Endothelial cell of umbilical vein (primary cell): ENCODE data around the gene OSBP2. TPM values are rescaled to one million over a fixed set of nuclear protein-coding genes. Genes with fewer than 3 reads are reported as not detected.

Experiments
- BruUV-seq: library from RNA; stranded (reverse); fragments of 400-500 nt; replicated peaks from 2 replicates; lab custom pipeline; 2021; lab: Mats Ljungman, UMichigan
- CTCF ChIA-PET: fragments of 300-600, 350-600 bp; sonication (Branson Sonifier 250); formaldehyde crosslinking; loops from one replicate; lab custom pipeline; 2021; ENCODE audit warnings: antibody characterized with exemption, inconsistent platforms; lab: Charles Lee
- POLR2A ChIA-PET: fragments of 300-600, 350-600 bp; sonication (Branson Sonifier 250); formaldehyde crosslinking; loops from one replicate; lab custom pipeline; 2021; ENCODE audit warnings: antibody characterized with exemption, inconsistent platforms; lab: Charles Lee
- DNase-seq: peaks from one replicate; pipeline ENCODE4 v3.0.0-alpha.2; 2011; ENCODE audit warnings: low read depth, low spot score
- FAIRE-seq: peaks from 2 replicates; lab custom pipeline; 2011; peaks lifted over from hg19 to GRCh38; lab: Jason Lieb, UNC
- H2AFZ ChIP-seq: 2 replicates; pipeline ENCODE4 v1.6.0; 2012; ENCODE audit warnings: low read depth, low read length, control low read depth, inconsistent platforms
- H3K27ac ChIP-seq: 2 replicates; pipeline ENCODE4 v1.5.1; 2011; ENCODE audit warnings: low read depth, mild to moderate bottlenecking, control low read depth, low read length, moderate library complexity; ENCODE audit not compliant: insufficient read depth
- H3K27me3 ChIP-seq, 2 experiments: 2 replicates each; pipeline versions ENCODE4 v1.6.0 to v1.6.1; 2011; ENCODE audit warnings: low read length in 2 of 2, mixed read lengths in 1 of 2; ENCODE audit not compliant: control insufficient read depth in 2 of 2, insufficient read depth in 2 of 2
- H3K36me3 ChIP-seq, 2 experiments: 2 replicates in 1 of 2; 3 replicates in 1 of 2; pipeline ENCODE4 v1.5.1; 2011; ENCODE audit warnings: low read length in 2 of 2, mild to moderate bottlenecking in 1 of 2, moderate library complexity in 1 of 2; ENCODE audit not compliant: control insufficient read depth in 2 of 2, insufficient read depth in 2 of 2; ENCODE audit errors: extremely low read depth in 1 of 2
- H3K4me1 ChIP-seq: 3 replicates; pipeline ENCODE4 v1.5.1; 2011; ENCODE audit warnings: mild to moderate bottlenecking, low read length; ENCODE audit not compliant: control insufficient read depth, insufficient read depth; ENCODE audit errors: extremely low read depth
- H3K4me2 ChIP-seq: 2 replicates; pipeline ENCODE4 v1.6.1; 2011; ENCODE audit warnings: low read length, control low read depth, mixed read lengths; ENCODE audit not compliant: insufficient read depth
- H3K4me3 ChIP-seq, 3 experiments: fragments of 200-600 bp in 1 of 3; sonication (generic), shearing (Covaris generic) in 1 of 3; replicated peaks in 1 of 3; 2 replicates each; pipeline ENCODE4 v1.5.1; 2011 to 2016; ENCODE audit warnings: control low read depth in 3 of 3, low read length in 3 of 3, mild to moderate bottlenecking in 2 of 3, inconsistent platforms in 1 of 3, low read depth in 1 of 3, moderate library complexity in 1 of 3; ENCODE audit not compliant: insufficient read depth in 1 of 3
- H3K79me2 ChIP-seq: 2 replicates; pipeline ENCODE4 v1.6.0; 2012; ENCODE audit warnings: low read length, inconsistent platforms; ENCODE audit not compliant: control insufficient read depth, insufficient read depth
- H3K9ac ChIP-seq: replicated peaks from 2 replicates; pipeline ENCODE3; 2011; ENCODE audit warnings: low read length, control low read depth; ENCODE audit not compliant: insufficient read depth; ENCODE audit errors: extremely low read depth
- H3K9me1 ChIP-seq: replicated peaks from 3 replicates; pipeline ENCODE4 v1.6.0; 2011; ENCODE audit warnings: mild to moderate bottlenecking, low read length; ENCODE audit not compliant: control insufficient read depth, insufficient read depth; ENCODE audit errors: extremely low read depth
- H3K9me3 ChIP-seq: replicated peaks from 2 replicates; pipeline ENCODE4 v1.5.1; 2012; ENCODE audit warnings: low read length, inconsistent platforms; ENCODE audit not compliant: control insufficient read depth, insufficient read depth
- H4K20me1 ChIP-seq: replicated peaks from 2 replicates; pipeline ENCODE3; 2011; ENCODE audit warnings: mild to moderate bottlenecking, low read length; ENCODE audit not compliant: control insufficient read depth, insufficient read depth; ENCODE audit errors: extremely low read depth
- CTCF ChIP-seq, 2 donors: IDR thresholded peaks; 1 replicate in 1 of 2; 2 replicates in 1 of 2; pipeline ENCODE4 v1.5.1; 2011; ENCODE audit warnings: low read length in 2 of 2, mild to moderate bottlenecking in 2 of 2, moderate library complexity in 2 of 2, control low read depth in 1 of 2, inconsistent platforms in 1 of 2, low read depth in 1 of 2; ENCODE audit not compliant: insufficient read depth in 1 of 2; ENCODE audit errors: extremely low read depth in 1 of 2
- EZH2 ChIP-seq: IDR thresholded peaks from 2 replicates; pipeline ENCODE4 v1.6.1; 2012; ENCODE audit warnings: borderline replicate concordance, low read depth, mild to moderate bottlenecking, moderate library complexity, low read length, inconsistent platforms; ENCODE audit not compliant: severe bottlenecking
- FOS ChIP-seq: IDR thresholded peaks from 2 replicates; pipeline ENCODE4 v1.6.1; 2011; ENCODE audit warnings: mild to moderate bottlenecking, low read length, moderate library complexity, borderline replicate concordance; ENCODE audit not compliant: insufficient read depth
- GATA2 ChIP-seq: IDR thresholded peaks from 2 replicates; pipeline ENCODE4 v1.7.0; 2011; ENCODE audit warnings: low read depth, mild to moderate bottlenecking, moderate library complexity, mixed read lengths, low read length; ENCODE audit not compliant: insufficient read length, insufficient read depth
- JUN ChIP-seq: IDR thresholded peaks from 2 replicates; pipeline ENCODE4 v1.6.1; 2011; ENCODE audit warnings: borderline replicate concordance, low read depth; ENCODE audit not compliant: insufficient read length, insufficient read depth
- MAX ChIP-seq: IDR thresholded peaks from 2 replicates; pipeline ENCODE4 v1.6.1; 2011; ENCODE audit not compliant: insufficient read depth, insufficient read length
- MYC ChIP-seq: IDR thresholded peaks from one replicate; pipeline ENCODE4 v1.6.1; 2011; ENCODE audit warnings: mild to moderate bottlenecking, low read depth, low read length
- POLR2A ChIP-seq: IDR thresholded peaks from 2 replicates; pipeline ENCODE4 v1.6.1; 2012; ENCODE audit warnings: low read depth, mild to moderate bottlenecking, control low read depth, low read length
- POLR2AphosphoS5 ChIP-seq: IDR thresholded peaks from 2 replicates; pipeline ENCODE4 v1.6.1; 2012; ENCODE audit warnings: low read depth, mild to moderate bottlenecking, control low read depth, low read length, moderate library complexity; ENCODE audit not compliant: insufficient read depth
- dilution Hi-C: fragments of 300-500 bp; cut with MboI; formaldehyde crosslinking; loops from one replicate; pipeline ENCODE4 v1.15.0; 2019; ENCODE audit warnings: low sequenced_read_pairs; ENCODE audit not compliant: extremely low pct_ligation_motif_present
- intact Hi-C: fragments of 100-400 bp; cut with micrococcal nuclease; formaldehyde crosslinking; loops from one replicate; pipeline ENCODE4 v1.10.0; 2022
- polyA plus RNA-seq, 4 experiments: library from polyadenylated mRNA; depleted of rRNA in 3 of 4; stranded (reverse) in 3 of 4; unstranded in 1 of 4; fragments of >200 nt; gene quantifications; 2 replicates each; pipeline versions ENCODE4 v1.2.1 to v1.2.3, GENCODE V29; 2011 to 2012; ENCODE audit warnings: missing spikeins in 1 of 4
- total RNA-seq: library from RNA; stranded (reverse); gene quantifications from 2 replicates; pipeline ENCODE4 v1.2.3, GENCODE V29; 2021

The OSBP2 gene
- total and polyA plus RNA-seq, 2 donors (not counting 3 experiments of a cell fraction or from before 2014, with no cell fraction given) = 4.1 to 7.5 TPM

DNA sequence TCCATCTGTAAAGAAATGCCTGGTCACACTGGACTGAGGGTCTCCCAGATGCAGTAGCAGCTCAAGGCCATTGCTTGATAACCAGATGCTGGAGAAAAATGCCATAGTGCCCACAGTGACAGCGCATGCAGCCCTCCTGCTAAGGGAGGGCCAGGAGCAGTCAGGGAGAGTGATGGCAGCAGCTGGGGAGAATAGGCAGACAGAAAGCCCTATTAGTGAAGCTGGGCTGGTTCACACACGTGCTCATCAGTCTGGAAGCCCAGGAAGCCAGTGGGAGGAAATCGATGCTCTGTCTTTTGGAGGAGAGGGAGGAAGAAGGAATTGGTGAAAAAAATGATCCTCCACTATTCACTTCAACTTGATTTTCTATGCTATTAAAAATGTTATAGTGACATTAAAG lies 82.9 kb downstream of the OSBP2 start:
- peaks cover 3% of the 10 kb centered on the region for H3K4me1 ChIP-seq
- CTCF ChIA-PET = interaction anchor here (0.6 to 2.2 kb wide), 5 partner anchors 22 to 383 kb away, joined by 3 to 5 read pairs (median 3); no protein-coding TSS in a partner anchor

GRCh38 chr22:30778261-30778660 lies 83.6 kb downstream of the OSBP2 start:
- no peaks in the 10 kb centered on the region for H3K36me3 ChIP-seq
- TF ChIP-seq MAX (no peak), POLR2A (no peak), POLR2AphosphoS5 (no peak), EZH2 (no peak), GATA2 (no peak), CTCF (IDR thresholded peaks at IDR 0.05; ENCODE audit: extremely low read depth in 1 of 2, insufficient read depth in 1 of 2, low read depth in 1 of 2, low read length in 2 of 2) (no peak), MYC (no peak), FOS (no peak)
- no peak overlapping the region for H3K27ac ChIP-seq
- FAIRE-seq (no peak), DNase-seq (no peak)
- POLR2A ChIA-PET = no interaction called here
- H3K79me2 ChIP-seq = no peaks in the 10 kb centered on the region
- intact Hi-C loops = no loop called here
- no peaks in the 10 kb centered on the region for H3K27me3 ChIP-seq
- CTCF ChIA-PET = interaction anchor here (1.1 to 2.2 kb wide), 4 partner anchors 23 to 142 kb away, joined by 3 to 5 read pairs (median 3); no protein-coding TSS in a partner anchor
- no peak overlapping the region for H2AFZ ChIP-seq
- H3K9ac ChIP-seq = no peak overlapping the region
- peaks cover 3% of the 10 kb centered on the region for H3K4me1 ChIP-seq
- no peak overlapping the region for H3K4me3 ChIP-seq
- H3K9me3 ChIP-seq = no peaks in the 10 kb centered on the region
- dilution Hi-C loops = no loop called here
- BruUV-seq = no TSS peak
- H3K9me1 ChIP-seq = no peaks in the 10 kb centered on the region
- H4K20me1 ChIP-seq = no peaks in the 10 kb centered on the region
- no peak overlapping the region for H3K4me2 ChIP-seq

More for the DNA sequence above, 82.9 kb downstream of the OSBP2 start:
- Histone ChIP-seq H3K4me3 (no peak overlapping the region), H3K9me3 (no peaks in the 10 kb centered on the region), H3K79me2 (no peaks in the 10 kb centered on the region), H3K9me1 (no peaks in the 10 kb centered on the region), H2AFZ (no peak overlapping the region), H3K4me2 (no peak overlapping the region), H3K27ac (no peak overlapping the region), H3K27me3 (no peaks in the 10 kb centered on the region), H4K20me1 (no peaks in the 10 kb centered on the region), H3K36me3 (no peaks in the 10 kb centered on the region), H3K9ac (no peak overlapping the region)
- intact Hi-C loops = no loop called here
- BruUV-seq = no TSS peak
- FAIRE-seq (no peak), DNase-seq (no peak)
- dilution Hi-C loops = no loop called here
- POLR2A ChIA-PET = no interaction called here
- TF ChIP-seq JUN = no peak
